A673 (cell line): ENCODE measurements around the gene CHRND. TPM values are rescaled to one million over a fixed set of nuclear protein-coding genes. Genes with fewer than 3 reads are reported as not detected.

ENCODE experiments used
- BruUV-seq: library from RNA; stranded (reverse); fragments of 400-500 nt; replicated peaks from 2 replicates; lab custom pipeline; 2021; lab: Mats Ljungman, UMichigan
- CTCF ChIA-PET: fragments of 300-600 bp; sonication (Branson Sonifier 250); formaldehyde crosslinking; loops from one replicate; lab custom pipeline; 2022; ENCODE audit warnings: antibody characterized with exemption; lab: Charles Lee
- POLR2A ChIA-PET: fragments of 300-600 bp; sonication (Branson Sonifier 250); formaldehyde crosslinking; loops from one replicate; lab custom pipeline; 2022; ENCODE audit warnings: antibody characterized with exemption; ENCODE audit not compliant: low non-redundant PET; lab: Charles Lee
- DNase-seq: peaks from one replicate; pipeline ENCODE4 v3.0.0-alpha.2; 2015; ENCODE audit warnings: low spot score
- H3K27ac ChIP-seq: fragments of 200-600 bp; sonication (generic); 2 replicates; pipeline ENCODE4 v1.5.1; 2016; ENCODE audit warnings: mixed run types, low read depth, mild to moderate bottlenecking, mixed read lengths, antibody characterized with exemption, low read length; ENCODE audit not compliant: poor library complexity, severe bottlenecking
- H3K27me3 ChIP-seq: fragments of 200-600 bp; sonication (generic); replicated peaks from 2 replicates; pipeline ENCODE4 v1.6.1; 2017; ENCODE audit warnings: mixed run types, low read depth, mild to moderate bottlenecking, mixed read lengths, antibody characterized with exemption, low read length; ENCODE audit not compliant: insufficient read depth, poor library complexity
- H3K36me3 ChIP-seq: fragments of 200-600 bp; sonication (generic); 2 replicates; pipeline ENCODE4 v1.6.1; 2016; ENCODE audit warnings: mixed run types, mild to moderate bottlenecking, mixed read lengths, antibody characterized with exemption, low read length; ENCODE audit not compliant: insufficient read depth, poor library complexity, severe bottlenecking
- H3K4me1 ChIP-seq: fragments of 200-600 bp; sonication (generic); 2 replicates; pipeline ENCODE4 v1.6.1; 2017; ENCODE audit warnings: mixed run types, mild to moderate bottlenecking, mixed read lengths, antibody characterized with exemption, low read length; ENCODE audit not compliant: insufficient read depth, poor library complexity, severe bottlenecking
- H3K4me3 ChIP-seq: fragments of 200-600 bp; sonication (generic); 2 replicates; pipeline ENCODE4 v1.5.1; 2016; ENCODE audit warnings: low read depth, mixed run types, mild to moderate bottlenecking, mixed read lengths, low read length; ENCODE audit not compliant: poor library complexity, severe bottlenecking
- H3K9me3 ChIP-seq: fragments of 200-600 bp; sonication (generic); 2 replicates; pipeline ENCODE4 v1.6.1; 2016; ENCODE audit warnings: mixed run types, low read depth, mild to moderate bottlenecking, mixed read lengths, antibody characterized with exemption, low read length; ENCODE audit not compliant: poor library complexity, severe bottlenecking
- CTCF ChIP-seq: fragments of 300-800, 200-600 bp; sonication (generic); conservative IDR thresholded peaks from 2 replicates; pipeline ENCODE4 v1.5.1; 2017; ENCODE audit warnings: low read depth, mild to moderate bottlenecking, antibody characterized with exemption, low read length, moderate library complexity, mixed read lengths
- EZH2 ChIP-seq: fragments of 200-600 bp; sonication (generic); IDR thresholded peaks from 2 replicates; pipeline ENCODE4 v1.6.1; 2017; ENCODE audit warnings: borderline replicate concordance, low read depth, mild to moderate bottlenecking, mixed read lengths, antibody characterized with exemption, low read length; ENCODE audit not compliant: poor library complexity, severe bottlenecking
- intact Hi-C: fragments of 100-400 bp; cut with micrococcal nuclease; formaldehyde crosslinking; loops from one replicate; pipeline ENCODE4 v1.10.0; 2022; ENCODE audit not compliant: unreplicated experiment
- total RNA-seq: library from RNA; stranded (reverse); gene quantifications from 2 replicates; pipeline ENCODE4 v1.2.3, GENCODE V29; 2021

CHRND gene
- total RNA-seq, 1 experiment from 2014 or later = not detected

- CTCF ChIA-PET = no interaction called here
- Histone ChIP-seq H3K27ac (no peak overlapping the region), H3K36me3 (no peaks in the 10 kb centered on the region), H3K4me1 (no peaks in the 10 kb centered on the region), H3K27me3 (no peaks in the 10 kb centered on the region), H3K4me3 (no peak overlapping the region), H3K9me3 (no peaks in the 10 kb centered on the region)
- no peak for DNase-seq
- POLR2A ChIA-PET = no interaction called here
- intact Hi-C loops = no loop called here
- no TSS peak for BruUV-seq
- no peak for TF ChIP-seq CTCF
- TF ChIP-seq EZH2 = no peak
These were observed 54.7 kb downstream of the CHRND start for GRCh38 chr2:232580648-232580981.

GRCh38 chr2:232581725-232582124 lies 55.8 kb downstream of the CHRND start:
- Histone ChIP-seq H3K4me1 (no peaks in the 10 kb centered on the region), H3K27me3 (no peaks in the 10 kb centered on the region), H3K4me3 (no peak overlapping the region), H3K27ac (no peak overlapping the region), H3K36me3 (no peaks in the 10 kb centered on the region), H3K9me3 (no peaks in the 10 kb centered on the region)
- no peak for DNase-seq
- BruUV-seq = no TSS peak
- intact Hi-C loops = no loop called here
- ChIA-PET CTCF (interaction anchor here (0.6 kb wide), 1 partner anchor 19 kb away, joined by 3 read pairs; no protein-coding TSS in a partner anchor), POLR2A (no interaction called here)
- no peak for TF ChIP-seq EZH2
- no peak for TF ChIP-seq CTCF

- no peak for DNase-seq
- Histone ChIP-seq H3K9me3 (no peaks in the 10 kb centered on the region), H3K27me3 (no peaks in the 10 kb centered on the region), H3K4me1 (no peaks in the 10 kb centered on the region), H3K36me3 (no peaks in the 10 kb centered on the region), H3K4me3 (no peak overlapping the region), H3K27ac (no peak overlapping the region)
- no peak for TF ChIP-seq CTCF
- CTCF ChIA-PET = no interaction called here
- intact Hi-C loops = no loop called here
- BruUV-seq = no TSS peak
- POLR2A ChIA-PET = no interaction called here
These were observed 58.3 kb downstream of the CHRND start for GRCh38 chr2:232584238-232584637.

Other genes with a start within 250 kb of the CHRND start
- not detected in 2 replicates for gene ALPP, start 147.4 kb upstream of the CHRND start, total RNA-seq
- not detected in 2 replicates for gene ALPG, start 119.3 kb upstream of the CHRND start, total RNA-seq
- gene ALPI, start 70.0 kb upstream of the CHRND start, total RNA-seq = not detected in 2 replicates
- gene ECEL1, start 38.3 kb upstream of the CHRND start, total RNA-seq = 0.19 and 0.52 TPM in 2 replicates
- not detected in 2 replicates for gene PRSS56, start 5.8 kb upstream of the CHRND start, total RNA-seq
- gene CHRNG, start 13.5 kb downstream of the CHRND start, total RNA-seq = not detected in 2 replicates
- 9.0 and 9.8 TPM in 2 replicates for gene TIGD1, start 24.4 kb downstream of the CHRND start, total RNA-seq
- gene EIF4E2, start 24.5 kb downstream of the CHRND start, total RNA-seq = 60.8 and 62.1 TPM in 2 replicates
- 0.58 and 1.4 TPM in 2 replicates for gene EFHD1, start 107.4 kb downstream of the CHRND start, total RNA-seq
- gene GIGYF2, start 171.2 kb downstream of the CHRND start, total RNA-seq = 62.8 and 67.3 TPM in 2 replicates